CD14-positive monocyte (primary cell): Measurements from ENCODE around the gene ARL5C. TPM values are rescaled to one million over a fixed set of nuclear protein-coding genes. Genes with fewer than 3 reads are reported as not detected.
A peak's percentile ranks its signal among the peaks of the same experiment; 100 is the strongest.

ENCODE experiments used
- DNase-seq, 3 donors: peaks; one replicate each; pipeline ENCODE4 v3.0.0-alpha.2; 2011 to 2022
- H2AFZ ChIP-seq: 2 replicates; pipeline ENCODE4 v1.6.0; 2012; ENCODE audit warnings: mild to moderate bottlenecking, low read depth, low read length, inconsistent platforms; ENCODE audit not compliant: insufficient read depth, poor library complexity, severe bottlenecking
- H3K27ac ChIP-seq, 2 donors: 1 replicate in 1 of 2; 2 replicates in 1 of 2; pipeline ENCODE4 v1.5.1; 2012 to 2013; ENCODE audit warnings: low read length in 2 of 2, control low read depth in 1 of 2, inconsistent platforms in 1 of 2, low read depth in 1 of 2, mild to moderate bottlenecking in 1 of 2
- H3K27me3 ChIP-seq, 2 donors: one replicate each; pipeline versions ENCODE4 v1.6.0 to v1.6.1; 2011 to 2013; ENCODE audit warnings: low read length in 2 of 2; ENCODE audit not compliant: control insufficient read depth in 2 of 2, insufficient read depth in 2 of 2
- H3K36me3 ChIP-seq, 2 donors: replicated peaks in 1 of 2; 1 replicate in 1 of 2; 2 replicates in 1 of 2; pipeline versions ENCODE4 v1.5.1 to v1.6.1; 2012 to 2013; ENCODE audit warnings: low read length in 2 of 2, control low read depth in 1 of 2, inconsistent platforms in 1 of 2, mild to moderate bottlenecking in 1 of 2; ENCODE audit not compliant: insufficient read depth in 2 of 2, control insufficient read depth in 1 of 2
- H3K4me1 ChIP-seq, 2 donors: 1 replicate in 1 of 2; 2 replicates in 1 of 2; pipeline versions ENCODE4 v1.5.1 to v1.6.1; 2012 to 2013; ENCODE audit warnings: low read length in 2 of 2, control low read depth in 1 of 2, inconsistent platforms in 1 of 2, mild to moderate bottlenecking in 1 of 2, moderate library complexity in 1 of 2; ENCODE audit not compliant: insufficient read depth in 2 of 2, control insufficient read depth in 1 of 2
- H3K4me2 ChIP-seq: replicated peaks from 2 replicates; pipeline ENCODE3; 2012; ENCODE audit warnings: low read length, moderate library complexity, mild to moderate bottlenecking; ENCODE audit not compliant: poor library complexity, severe bottlenecking; ENCODE audit errors: extremely low read depth
- H3K4me3 ChIP-seq, 3 experiments: fragments of 200-600 bp in 1 of 3; sonication (generic) in 1 of 3; replicated peaks in 1 of 3; 1 replicate in 2 of 3; 2 replicates in 1 of 3; pipeline ENCODE4 v1.5.1; 2011 to 2013; ENCODE audit warnings: low read length in 3 of 3, mild to moderate bottlenecking in 3 of 3, control low read depth in 2 of 3, low read depth in 2 of 3, inconsistent platforms in 1 of 3, moderate library complexity in 1 of 3
- H3K79me2 ChIP-seq: 2 replicates; pipeline ENCODE4 v1.6.0; 2012; ENCODE audit warnings: mild to moderate bottlenecking, control low read depth, inconsistent platforms, low read length, moderate library complexity; ENCODE audit not compliant: insufficient read depth
- H3K9ac ChIP-seq: 2 replicates; pipeline ENCODE4 v1.6.0; 2017; ENCODE audit warnings: low read length, mild to moderate bottlenecking; ENCODE audit not compliant: insufficient read depth, poor library complexity, severe bottlenecking
- H3K9me3 ChIP-seq, 2 donors: replicated peaks in 1 of 2; 1 replicate in 1 of 2; 2 replicates in 1 of 2; pipeline versions ENCODE4 v1.5.1 to v1.6.1; 2012 to 2013; ENCODE audit warnings: low read length in 2 of 2, control low read depth in 1 of 2; ENCODE audit not compliant: control insufficient read depth in 1 of 2, insufficient read depth in 1 of 2
- H4K20me1 ChIP-seq: 2 replicates; pipeline ENCODE4 v1.6.0; 2012; ENCODE audit warnings: mild to moderate bottlenecking, low read length, control low read depth, moderate library complexity; ENCODE audit not compliant: insufficient read depth
- H3K27ac Mint-ChIP-seq, 7 donors: one replicate each; pipeline ENCODE4 v1.8.0; 2020; ENCODE audit warnings: mild to moderate bottlenecking in 7 of 7, mixed read lengths in 7 of 7, moderate library complexity in 6 of 7, inconsistent platforms in 2 of 7
- H3K27me3 Mint-ChIP-seq, 3 donors: one replicate each; pipeline ENCODE4 v1.8.0; 2021 to 2022; ENCODE audit warnings: low read depth in 3 of 3, mild to moderate bottlenecking in 3 of 3, mixed read lengths in 3 of 3, moderate library complexity in 3 of 3, inconsistent platforms in 1 of 3
- H3K36me3 Mint-ChIP-seq, 2 donors: one replicate each; pipeline ENCODE4 v1.8.0; 2020; ENCODE audit warnings: mixed read lengths in 2 of 2, inconsistent platforms in 1 of 2, mild to moderate bottlenecking in 1 of 2
- H3K4me1 Mint-ChIP-seq: one replicate; pipeline ENCODE4 v1.8.0; 2020; ENCODE audit warnings: mild to moderate bottlenecking, mixed read lengths
- H3K4me3 Mint-ChIP-seq, 2 donors: one replicate each; pipeline ENCODE4 v1.8.0; 2020; ENCODE audit warnings: mild to moderate bottlenecking in 2 of 2, mixed read lengths in 2 of 2, moderate library complexity in 1 of 2
- H3K9me3 Mint-ChIP-seq, 7 donors: one replicate each; pipeline ENCODE4 v1.8.0; 2020 to 2022; ENCODE audit warnings: mixed read lengths in 7 of 7, mild to moderate bottlenecking in 6 of 7, moderate library complexity in 6 of 7, inconsistent platforms in 2 of 7
- whole genome bisulfite sequencing: methylation state at CpG from one replicate; pipeline ENCODE4 v1.1.5; 2013; ENCODE audit warnings: missing lambda C conversion rate; ENCODE audit not compliant: insufficient coverage; 5-methylcytosine and 5-hydroxymethylcytosine counted together
- intact Hi-C, 2 donors: fragments of 100-400 bp; cut with micrococcal nuclease; formaldehyde crosslinking; loops; one replicate each; pipeline versions ENCODE4 v1.15.0 to v1.15.1; 2023
- polyA plus RNA-seq, 3 donors: library from polyadenylated mRNA; depleted of rRNA in 1 of 3; unstranded in 2 of 3; stranded (reverse) in 1 of 3; fragments of 300-500 nt in 2 of 3; fragments of >200 nt in 1 of 3; fragmentation: Illumina TruSeq in 2 of 3; gene quantifications; 1 replicate in 2 of 3; 2 replicates in 1 of 3; pipeline ENCODE4 v1.2.3, GENCODE V29; 2012 to 2021
- TF ChIP-seq, protein P1 (sequence below): fragments of 200-600 bp; IDR thresholded peaks from one replicate; pipeline ENCODE4 v1.8.0; 2022; ENCODE audit warnings: antibody characterized with exemption, mild to moderate bottlenecking

Gene ARL5C
- polyA plus RNA-seq, 3 donors = 0.04 TPM; not detected in 2

DNA sequence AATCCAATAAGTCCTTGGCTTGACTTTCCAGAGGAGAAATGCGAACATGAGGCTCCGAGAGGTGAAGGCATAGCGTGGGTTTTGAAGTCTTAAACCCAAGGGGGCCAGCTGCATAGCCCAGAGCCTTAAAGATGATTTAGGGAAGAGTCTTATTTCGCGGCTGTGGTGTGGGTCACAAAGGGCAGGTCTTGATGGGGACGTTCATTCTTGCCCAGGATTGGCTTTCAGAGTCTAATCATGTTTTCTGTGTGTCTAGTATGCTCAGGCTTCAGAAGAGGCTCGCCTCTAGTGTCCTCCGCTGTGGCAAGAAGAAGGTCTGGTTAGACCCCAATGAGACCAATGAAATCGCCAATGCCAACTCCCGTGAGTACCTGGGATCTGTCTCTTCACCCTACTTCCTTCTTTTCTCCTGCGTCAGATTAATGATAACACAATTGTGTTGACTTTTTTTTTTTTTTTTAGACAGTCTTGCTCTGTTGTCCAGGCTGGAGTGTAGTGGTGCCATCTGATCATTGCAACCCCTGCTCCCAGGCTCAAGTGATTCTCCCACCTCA is 35.1 kb upstream of the ARL5C start:
- H3K79me2 ChIP-seq = peaks cover 28% of the 10 kb centered on the region
- peak overlapping the region; percentile 97 to 100 (median 99) for H3K27ac Mint-ChIP-seq
- WGBS = 40% methylated on average over 6 of the region's 11 CpGs

DNA sequence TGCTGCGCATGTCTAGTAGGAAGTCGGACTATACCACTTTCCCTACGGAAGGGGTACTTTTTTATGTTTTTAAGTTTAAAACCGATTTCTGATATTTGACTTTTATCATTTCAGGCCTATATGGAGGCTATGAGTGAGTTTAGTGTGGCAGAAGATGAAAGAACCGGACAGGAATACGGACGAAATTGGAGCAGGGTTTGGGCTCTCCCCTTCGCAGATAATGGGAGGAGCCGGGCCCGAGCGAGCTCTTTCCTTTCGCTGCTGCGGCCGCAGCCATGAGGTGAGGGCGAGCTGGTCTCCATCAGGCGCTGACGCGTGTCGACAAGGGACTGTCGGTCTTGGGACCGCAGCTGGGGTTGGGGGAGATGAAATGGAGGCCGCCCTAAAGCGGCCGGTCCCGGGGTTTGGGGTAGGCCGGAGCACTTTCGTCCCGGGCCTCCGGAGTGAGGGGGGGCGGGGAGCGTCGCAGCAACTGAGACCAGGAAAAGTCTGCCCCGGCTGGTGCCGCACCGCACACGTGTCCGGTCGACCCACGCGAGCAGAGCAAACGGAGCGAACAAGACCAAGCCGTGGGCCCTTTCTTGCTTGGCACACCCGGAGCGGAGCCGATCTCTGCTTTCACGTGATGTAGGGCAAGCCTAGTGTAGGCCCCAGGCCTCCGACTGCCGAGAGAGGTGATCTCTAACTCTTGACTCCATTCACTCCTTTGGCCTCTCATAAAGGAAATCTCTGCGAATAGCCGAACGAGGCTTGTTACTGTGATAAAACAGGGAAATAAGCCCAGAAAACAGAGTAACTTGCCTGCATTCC is 34.3 kb upstream of the ARL5C start, which contains the start of gene RPL19:
RPL19 (plus strand) TSS at position 214 of the 810 bp plus-strand sequence; CDS start at position 276, 62 bp downstream.
- intact Hi-C loops = no loop called here

More for the DNA sequence above, 35.1 kb upstream of the ARL5C start:
- Mint-ChIP-seq H3K4me3 (peak overlapping the region; percentile 97 to 99), H3K4me1 (peaks cover 40% of the 10 kb centered on the region), H3K36me3 (peaks cover 40 to 43% of the 10 kb centered on the region in 2 donors), H3K9me3 (no peaks in the 10 kb centered on the region), H3K27me3 (peaks cover 0 to 2% (median 0%) of the 10 kb centered on the region in 3 donors)
- DNase-seq = no peak
- no peaks in the 10 kb centered on the region for H3K27me3 ChIP-seq
- TF ChIP-seq, protein P1, sequence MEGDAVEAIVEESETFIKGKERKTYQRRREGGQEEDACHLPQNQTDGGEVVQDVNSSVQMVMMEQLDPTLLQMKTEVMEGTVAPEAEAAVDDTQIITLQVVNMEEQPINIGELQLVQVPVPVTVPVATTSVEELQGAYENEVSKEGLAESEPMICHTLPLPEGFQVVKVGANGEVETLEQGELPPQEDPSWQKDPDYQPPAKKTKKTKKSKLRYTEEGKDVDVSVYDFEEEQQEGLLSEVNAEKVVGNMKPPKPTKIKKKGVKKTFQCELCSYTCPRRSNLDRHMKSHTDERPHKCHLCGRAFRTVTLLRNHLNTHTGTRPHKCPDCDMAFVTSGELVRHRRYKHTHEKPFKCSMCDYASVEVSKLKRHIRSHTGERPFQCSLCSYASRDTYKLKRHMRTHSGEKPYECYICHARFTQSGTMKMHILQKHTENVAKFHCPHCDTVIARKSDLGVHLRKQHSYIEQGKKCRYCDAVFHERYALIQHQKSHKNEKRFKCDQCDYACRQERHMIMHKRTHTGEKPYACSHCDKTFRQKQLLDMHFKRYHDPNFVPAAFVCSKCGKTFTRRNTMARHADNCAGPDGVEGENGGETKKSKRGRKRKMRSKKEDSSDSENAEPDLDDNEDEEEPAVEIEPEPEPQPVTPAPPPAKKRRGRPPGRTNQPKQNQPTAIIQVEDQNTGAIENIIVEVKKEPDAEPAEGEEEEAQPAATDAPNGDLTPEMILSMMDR = no peak
- peak overlapping the region; percentile 61 to 91 (median 90) for H3K4me3 ChIP-seq
- H4K20me1 ChIP-seq = peaks cover 40% of the 10 kb centered on the region
- H3K36me3 ChIP-seq = peaks cover 39 to 41% of the 10 kb centered on the region in 2 donors
- peak overlapping the region; percentile 82 to 100 for H3K27ac ChIP-seq
- intact Hi-C loops = no loop called here
- H3K4me2 ChIP-seq = peak overlapping the region; percentile 92
- H3K4me1 ChIP-seq = peaks cover 47 to 57% of the 10 kb centered on the region in 2 donors
- peak overlapping the region; percentile 89 for H3K9ac ChIP-seq
- H2AFZ ChIP-seq = peak overlapping the region; percentile 73
- no peaks in the 10 kb centered on the region for H3K9me3 ChIP-seq

More for the DNA sequence above, 34.3 kb upstream of the ARL5C start, which contains the start of gene RPL19:
- Mint-ChIP-seq H3K4me1 (peaks cover 47% of the 10 kb centered on the region), H3K4me3 (peak within 1 kb of the TSS; percentile 97 to 99), H3K27me3 (peaks cover 0 to 2% (median 0%) of the 10 kb centered on the region in 3 donors), H3K9me3 (no peaks in the 10 kb centered on the region), H3K36me3 (peaks cover 43% of the 10 kb centered on the region in 2 donors), H3K27ac (peak within 1 kb of the TSS; percentile 97 to 100 (median 99))
- Histone ChIP-seq H3K9ac (peak within 1 kb of the TSS; percentile 89), H3K79me2 (peaks cover 28% of the 10 kb centered on the region), H3K36me3 (peaks cover 39 to 41% of the 10 kb centered on the region in 2 donors), H3K4me1 (peaks cover 51 to 63% of the 10 kb centered on the region in 2 donors), H3K27me3 (no peaks in the 10 kb centered on the region), H3K4me2 (peak within 1 kb of the TSS; percentile 92), H3K9me3 (no peaks in the 10 kb centered on the region), H3K4me3 (peak within 1 kb of the TSS; percentile 61 to 91 (median 90)), H2AFZ (peak within 1 kb of the TSS; percentile 73), H3K27ac (peak within 1 kb of the TSS; percentile 82 to 100), H4K20me1 (peaks cover 40% of the 10 kb centered on the region)
- TF ChIP-seq, protein P1 = no peak
- no peak for DNase-seq
- under 1% methylated on average over 41 of the region's 52 CpGs for WGBS
